GM12878 (cell line): ENCODE data around the gene DQX1. TPM values are rescaled to one million over a fixed set of nuclear protein-coding genes. Genes with fewer than 3 reads are reported as not detected.
"Not testable (repeated sequence)": the region's sequence is repeated elsewhere in the genome, so short reads cannot be mapped to it uniquely, and the experiment has no call there.

Experiments used
- ATAC-seq: fragments of 200-7000 bp; cut with Tn5 transposase; 3 replicates; pipeline ENCODE4 v1.9.1; 2020; ENCODE audit warnings: mild to moderate bottlenecking, moderate library complexity
- BruUV-seq: library from RNA; stranded (reverse); fragments of 400-500 nt; replicated peaks from 2 replicates; lab custom pipeline; 2021; lab: Mats Ljungman, UMichigan
- CTCF ChIA-PET: fragments of 300-600 bp; sonication (Branson Sonifier 250); formaldehyde crosslinking; extraction: SDS; loops from one replicate; lab custom pipeline; 2021; ENCODE audit warnings: inconsistent platforms; lab: Yijun Ruan, JAX
- POLR2A ChIA-PET: fragments of 350-600 bp; formaldehyde crosslinking; extraction: SDS; loops from one replicate; lab custom pipeline; 2021; ENCODE audit warnings: inconsistent platforms; lab: Charles Lee
- RAD21 ChIA-PET: fragments of 300-600 bp; sonication (Branson Sonifier 250); formaldehyde crosslinking; loops from one replicate; lab custom pipeline; 2023; ENCODE audit warnings: antibody characterized with exemption; ENCODE audit not compliant: unreplicated experiment; lab: Charles Lee
- SMC1A ChIA-PET: fragments of 300-600 bp; sonication (Branson Sonifier 250); formaldehyde crosslinking; loops from one replicate; lab custom pipeline; 2023; ENCODE audit not compliant: unreplicated experiment, uncharacterized antibody; lab: Charles Lee
- DNase-seq: peaks from one replicate; pipeline ENCODE4 v3.0.0-alpha.2; 2011; ENCODE audit warnings: low read depth, low spot score
- FAIRE-seq: peaks from 3 replicates; lab custom pipeline; 2011; peaks lifted over from hg19 to GRCh38; lab: Jason Lieb, UNC
- H2AFZ ChIP-seq: 2 replicates; pipeline ENCODE4 v1.6.0; 2011; ENCODE audit warnings: low read depth, low read length, control low read depth; ENCODE audit not compliant: control insufficient read depth
- H3K27ac ChIP-seq: 2 replicates; pipeline ENCODE4 v1.5.1; 2011; ENCODE audit warnings: control low read depth; ENCODE audit not compliant: control insufficient read depth, insufficient read depth
- H3K27me3 ChIP-seq, 2 experiments: replicated peaks in 1 of 2; 2 replicates each; pipeline versions ENCODE4 v1.6.0 to v1.6.1; 2011; ENCODE audit warnings: low read length in 1 of 2; ENCODE audit not compliant: control insufficient read depth in 2 of 2, insufficient read depth in 2 of 2
- H3K36me3 ChIP-seq, 2 experiments: 2 replicates each; pipeline ENCODE4 v1.5.1; 2011; ENCODE audit warnings: low read length in 1 of 2; ENCODE audit not compliant: control insufficient read depth in 2 of 2, insufficient read depth in 2 of 2
- H3K4me1 ChIP-seq: 2 replicates; pipeline ENCODE4 v1.6.1; 2011; ENCODE audit warnings: mild to moderate bottlenecking, low read length, moderate library complexity, mixed read lengths; ENCODE audit not compliant: control insufficient read depth, insufficient read depth
- H3K4me2 ChIP-seq: 2 replicates; pipeline ENCODE4 v1.6.0; 2011; ENCODE audit warnings: control low read depth; ENCODE audit not compliant: control insufficient read depth, insufficient read depth
- H3K4me3 ChIP-seq: fragments of 200-600 bp; sonication (generic); 2 replicates; pipeline ENCODE4 v1.5.1; 2016
- H3K79me2 ChIP-seq: 2 replicates; pipeline ENCODE4 v1.6.0; 2011; ENCODE audit warnings: low read length; ENCODE audit not compliant: control insufficient read depth, insufficient read depth
- H3K9ac ChIP-seq: 2 replicates; pipeline ENCODE4 v1.8.0; 2011; ENCODE audit warnings: low read length, control low read depth, mixed read lengths; ENCODE audit not compliant: control insufficient read depth, insufficient read depth
- H3K9me3 ChIP-seq: replicated peaks from 3 replicates; pipeline ENCODE4 v1.5.1; 2011; ENCODE audit warnings: mild to moderate bottlenecking, low read length; ENCODE audit not compliant: control insufficient read depth, insufficient read depth
- H4K20me1 ChIP-seq: 2 replicates; pipeline ENCODE4 v1.6.0; 2011; ENCODE audit not compliant: control insufficient read depth, insufficient read depth
- MLLT1 ChIP-seq: fragments of 450-650 bp; IDR thresholded peaks from 2 replicates; pipeline ENCODE4 v1.6.1; 2016; ENCODE audit warnings: mild to moderate bottlenecking
- WGBS: methylation state at CpG from one replicate; pipeline ENCODE4 v1.1.6; 2016; ENCODE audit warnings: low lambda C conversion rate; ENCODE audit not compliant: insufficient replicate concordance, insufficient coverage; ENCODE audit errors: missing lambda C conversion rate; 5-methylcytosine and 5-hydroxymethylcytosine counted together
- in situ Hi-C: fragments of 300-500 bp; cut with MboI; formaldehyde crosslinking; loops from 9 replicates; pipeline ENCODE4 v1.14.3; 2018; ENCODE audit warnings: mixed read lengths
- intact Hi-C: fragments of 100-400 bp; cut with micrococcal nuclease; formaldehyde crosslinking; loops from one replicate; pipeline ENCODE4 v1.14.2; 2022; ENCODE audit not compliant: unreplicated experiment
- polyA plus RNA-seq, 11 experiments: library from polyadenylated mRNA; depleted of rRNA in 4 of 11; unstranded in 6 of 11; stranded (reverse) in 5 of 11; fragments of >200 nt; fragmentation: Nextera tagmentation in 4 of 11; fragmentation: Illumina TruSeq in 1 of 11; extraction: Ambion mirVana in 4 of 11; extraction: Trizol in 1 of 11; gene quantifications; 1 replicate in 1 of 11; 2 replicates in 10 of 11; pipeline versions ENCODE4 v1.2.1 to v1.2.3, GENCODE V29; 2011 to 2016; ENCODE audit warnings: inconsistent platforms in 2 of 11, missing spikeins in 2 of 11, low read depth in 1 of 11
- total RNA-seq, 4 experiments: library from RNA; depleted of rRNA in 3 of 4; stranded (reverse); fragments of >200 nt in 3 of 4; fragmentation: Illumina TruSeq in 1 of 4; extraction: Trizol in 1 of 4; gene quantifications; 2 replicates each; pipeline versions ENCODE4 v1.2.1 to v1.2.3, GENCODE V29; 2013 to 2021

DQX1 gene
- total and polyA plus RNA-seq, 10 of the 15 experiments (the other 5 are each of a cell fraction or from before 2014, with no cell fraction given): 0.34 to 2.1 (median 0.86) TPM

GRCh38 chr2:74483675-74484164 lies 42.3 kb downstream of the DQX1 start:
- BruUV-seq, ATAC-seq, FAIRE-seq, H4K20me1 ChIP-seq, H3K36me3 ChIP-seq, H3K27me3 ChIP-seq, H3K9me3 ChIP-seq, DNase-seq: not testable (repeated sequence)
- 87% methylated on average over 19 of the region's 19 CpGs for WGBS
- Histone ChIP-seq H2AFZ (peak overlapping the region; percentile 100), H3K9ac (peak overlapping the region; percentile 91), H3K4me2 (peak overlapping the region; percentile 53), H3K4me3 (peak overlapping the region; percentile 97), H3K27ac (peak overlapping the region; percentile 96), H3K4me1 (peaks cover 13% of the 10 kb centered on the region), H3K79me2 (peaks cover 27% of the 10 kb centered on the region)
- RAD21 ChIA-PET: interaction anchor here (0.8 to 5.9 kb wide), 9 partner anchors 11 to 104 kb away, joined by 3 to 121 read pairs (median 9); partner anchors contain the start of genes AUP1, HTRA2, INO80B and MRPL53
- CTCF ChIA-PET: interaction anchor here (0.7 to 19.4 kb wide), 19 partner anchors 8 to 242 kb away, joined by 3 to 280 read pairs (median 4); partner anchors contain the start of genes AUP1, C2orf81, HTRA2 and INO80B
- POLR2A ChIA-PET: interaction anchor here (0.8 to 3.6 kb wide), 9 partner anchors 11 to 105 kb away, joined by 3 to 44 read pairs (median 10); partner anchors contain the start of genes AUP1, HTRA2, INO80B and MRPL53
- TF ChIP-seq MLLT1: 0 out of 2 replicates have a peak, but pooled peaks have one; percentile 37
- in situ Hi-C loops (loop anchor here (10.0 kb wide), 1 partner anchor 101 kb away; no protein-coding TSS in a partner anchor), intact Hi-C loops (loop anchor here (1.0 to 2.0 kb wide), 5 partner anchors 19 to 104 kb away; no protein-coding TSS in a partner anchor)
- SMC1A ChIA-PET: interaction anchor here (0.6 to 5.7 kb wide), 12 partner anchors 10 to 791 kb away, joined by 3 to 128 read pairs (median 5); partner anchors contain the start of genes INO80B, MRPL53 and WBP1
